Fibroblast of lung (primary cell): ENCODE measurements around the gene PSPN. TPM values are rescaled to one million over a fixed set of nuclear protein-coding genes. Genes with fewer than 3 reads are reported as not detected.
A peak's percentile ranks its signal among the peaks of the same experiment; 100 is the strongest.

Experiments
- DNase-seq, 2 donors: peaks; one replicate each; pipeline versions ENCODE4 v3.0.0 to v3.0.0-alpha.2; 2010; ENCODE audit warnings: low read depth in 2 of 2
- H2AFZ ChIP-seq: 2 replicates; pipeline ENCODE4 v1.5.1; 2012; ENCODE audit warnings: low read length, control low read depth, inconsistent platforms
- H3K27ac ChIP-seq: 2 replicates; pipeline ENCODE4 v1.5.1; 2011; ENCODE audit warnings: low read length, control low read depth; ENCODE audit not compliant: insufficient read depth
- H3K27me3 ChIP-seq: 2 replicates; pipeline ENCODE4 v1.5.1; 2011; ENCODE audit warnings: mild to moderate bottlenecking, low read length; ENCODE audit not compliant: control insufficient read depth, insufficient read depth
- H3K36me3 ChIP-seq: 2 replicates; pipeline ENCODE4 v1.5.1; 2011; ENCODE audit warnings: low read length; ENCODE audit not compliant: control insufficient read depth, insufficient read depth
- H3K4me1 ChIP-seq: 2 replicates; pipeline ENCODE4 v1.5.1; 2011; ENCODE audit warnings: low read length; ENCODE audit not compliant: control insufficient read depth, insufficient read depth; ENCODE audit errors: extremely low read depth
- H3K4me2 ChIP-seq: 2 replicates; pipeline ENCODE4 v1.5.1; 2011; ENCODE audit warnings: low read length, control low read depth; ENCODE audit not compliant: insufficient read depth; ENCODE audit errors: extremely low read depth
- H3K4me3 ChIP-seq, 4 experiments: fragments of 200-600 bp in 1 of 4; sonication (generic) in 1 of 4; replicated peaks in 1 of 4; 2 replicates each; pipeline ENCODE4 v1.5.1; 2011 to 2016; ENCODE audit warnings: low read length in 4 of 4, low read depth in 3 of 4, mild to moderate bottlenecking in 3 of 4, control low read depth in 2 of 4, inconsistent platforms in 1 of 4, mixed read lengths in 1 of 4; ENCODE audit not compliant: insufficient read depth in 1 of 4; ENCODE audit errors: control extremely low read depth in 1 of 4
- H3K79me2 ChIP-seq: 2 replicates; pipeline ENCODE4 v1.5.1; 2012; ENCODE audit warnings: mild to moderate bottlenecking, low read length, inconsistent platforms; ENCODE audit not compliant: control insufficient read depth, insufficient read depth
- H3K9ac ChIP-seq: 2 replicates; pipeline ENCODE4 v1.5.1; 2011; ENCODE audit warnings: mild to moderate bottlenecking, low read length, control low read depth; ENCODE audit not compliant: insufficient read depth
- H3K9me3 ChIP-seq: 2 replicates; pipeline ENCODE4 v1.5.1; 2012; ENCODE audit warnings: low read depth, low read length; ENCODE audit not compliant: control insufficient read depth, insufficient read depth
- H4K20me1 ChIP-seq: 2 replicates; pipeline ENCODE4 v1.5.1; 2011; ENCODE audit warnings: low read length; ENCODE audit not compliant: control insufficient read depth, insufficient read depth; ENCODE audit errors: extremely low read depth
- CTCF ChIP-seq, 2 donors: IDR thresholded peaks in 1 of 2; conservative IDR thresholded peaks in 1 of 2; 1 replicate in 1 of 2; 2 replicates in 1 of 2; pipeline ENCODE4 v1.5.1; 2011 to 2012; ENCODE audit warnings: low read length in 2 of 2, control low read depth in 1 of 2, inconsistent platforms in 1 of 2, low read depth in 1 of 2, mild to moderate bottlenecking in 1 of 2
- EZH2 ChIP-seq: IDR thresholded peaks from 2 replicates; pipeline ENCODE4 v1.5.1; 2012; ENCODE audit warnings: low read length, control low read depth, mild to moderate bottlenecking; ENCODE audit errors: missing control alignments
- polyA plus RNA-seq, 2 donors: library from polyadenylated mRNA; depleted of rRNA in 1 of 2; stranded (reverse) in 1 of 2; unstranded in 1 of 2; fragments of >200 nt; gene quantifications; 2 replicates each; pipeline ENCODE4 v1.2.1, GENCODE V29; 2011 to 2012; ENCODE audit warnings: missing spikeins in 1 of 2
- total RNA-seq: library from RNA; depleted of rRNA; stranded (reverse); fragments of >200 nt; gene quantifications from 2 replicates; pipeline ENCODE4 v1.2.1, GENCODE V29; 2014

Gene PSPN
- total and polyA plus RNA-seq, 2 donors (not counting 1 experiment from before 2014, with no cell fraction given) = 0.25 to 0.99 TPM

DNA sequence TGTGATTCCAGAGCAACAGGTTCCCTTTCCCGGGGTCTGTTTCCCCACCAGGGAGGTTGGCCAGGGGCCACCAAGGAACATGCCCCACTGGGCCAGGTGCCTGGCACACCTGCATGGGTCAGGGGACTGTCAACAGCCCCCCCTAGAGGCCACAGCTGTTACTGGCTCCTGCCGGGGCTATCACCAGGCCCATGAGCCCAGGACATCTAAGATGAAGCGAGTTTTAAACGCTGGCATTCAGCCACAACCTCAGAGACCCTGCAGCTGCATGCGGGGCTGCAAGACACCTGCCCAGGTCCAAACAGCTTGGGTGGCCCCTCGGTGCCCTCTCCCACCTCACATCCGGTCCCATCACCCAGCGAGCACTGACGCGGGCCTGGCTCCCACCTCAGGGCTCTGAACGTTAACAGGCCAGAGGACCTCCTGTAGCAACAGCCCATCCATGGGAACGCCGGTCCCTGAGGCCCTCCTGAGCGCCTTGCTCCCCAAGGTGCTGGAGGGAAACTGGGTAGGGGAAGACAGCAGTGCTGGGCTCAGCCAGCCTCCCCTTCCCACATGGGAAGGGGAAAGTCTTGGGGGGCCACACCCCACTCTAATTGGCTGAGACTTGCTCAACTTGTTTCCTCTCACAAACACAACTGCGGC, 36.8 kb upstream of the PSPN start:
- Histone ChIP-seq H3K36me3 (peaks cover 24% of the 10 kb centered on the region), H3K9me3 (no peaks in the 10 kb centered on the region), H4K20me1 (no peaks in the 10 kb centered on the region), H3K79me2 (no peaks in the 10 kb centered on the region), H3K4me3 (no peak overlapping the region), H3K4me1 (no peaks in the 10 kb centered on the region), H3K27ac (peak overlapping the region; percentile 28), H3K9ac (no peak overlapping the region), H3K4me2 (no peak overlapping the region), H2AFZ (no peak overlapping the region), H3K27me3 (no peaks in the 10 kb centered on the region)
- TF ChIP-seq EZH2 (no peak), CTCF (conservative IDR thresholded peaks at IDR 0.05 in 1 of 2, IDR thresholded peaks at IDR 0.05 in 1 of 2; ENCODE audit: low read depth in 1 of 2, low read length in 2 of 2) (peak; percentile 40 to 57)
- DNase-seq = peak in 1 of 2 donors; percentile 9

GRCh38 chr19:6412061-6412446, 36.3 kb upstream of the PSPN start:
- Histone ChIP-seq H3K4me1 (no peaks in the 10 kb centered on the region), H3K4me2 (no peak overlapping the region), H4K20me1 (no peaks in the 10 kb centered on the region), H3K36me3 (peaks cover 21% of the 10 kb centered on the region), H3K27ac (no peak overlapping the region), H3K9ac (no peak overlapping the region), H3K4me3 (no peak overlapping the region), H2AFZ (no peak overlapping the region), H3K79me2 (no peaks in the 10 kb centered on the region), H3K9me3 (no peaks in the 10 kb centered on the region), H3K27me3 (no peaks in the 10 kb centered on the region)
- no peak for DNase-seq
- TF ChIP-seq CTCF (conservative IDR thresholded peaks at IDR 0.05 in 1 of 2, IDR thresholded peaks at IDR 0.05 in 1 of 2; ENCODE audit: low read depth in 1 of 2, low read length in 2 of 2) (no peak), EZH2 (no peak)

DNA sequence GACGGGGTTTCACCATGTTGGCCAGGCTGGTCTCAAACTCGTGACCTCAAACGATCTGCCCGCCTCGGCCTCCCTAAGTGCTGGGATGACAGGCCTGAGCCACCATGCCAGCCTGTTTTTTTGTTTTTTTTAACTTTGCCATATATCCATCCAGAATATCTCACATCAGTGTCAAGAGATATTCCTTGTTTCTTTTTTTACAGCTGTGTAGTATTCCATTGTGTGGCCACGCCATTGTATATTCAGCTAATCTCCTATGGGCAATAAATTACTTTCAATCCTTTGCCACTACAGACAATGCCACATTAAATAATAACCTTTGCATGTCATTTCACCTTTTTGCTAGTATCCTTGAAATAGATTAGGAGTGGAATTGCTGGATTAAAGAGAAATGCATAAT, 33.6 kb upstream of the PSPN start:
- no peaks in the 10 kb centered on the region for H3K27me3 ChIP-seq
- no peak overlapping the region for H2AFZ ChIP-seq
- no peaks in the 10 kb centered on the region for H3K9me3 ChIP-seq
- no peaks in the 10 kb centered on the region for H4K20me1 ChIP-seq
- H3K4me3 ChIP-seq = no peak overlapping the region
- no peak overlapping the region for H3K27ac ChIP-seq
- peaks cover 2% of the 10 kb centered on the region for H3K36me3 ChIP-seq
- no peak overlapping the region for H3K9ac ChIP-seq
- TF ChIP-seq CTCF (conservative IDR thresholded peaks at IDR 0.05 in 1 of 2, IDR thresholded peaks at IDR 0.05 in 1 of 2; ENCODE audit: low read depth in 1 of 2, low read length in 2 of 2) = no peak
- no peak for TF ChIP-seq EZH2
- H3K4me2 ChIP-seq = no peak overlapping the region
- no peaks in the 10 kb centered on the region for H3K79me2 ChIP-seq
- H3K4me1 ChIP-seq = no peaks in the 10 kb centered on the region
- DNase-seq = no peak
